Urinary bladder (tissue), 4 donors: ENCODE results near the gene RFTN1. TPM values are rescaled to one million over a fixed set of nuclear protein-coding genes. Genes with fewer than 3 reads are reported as not detected.
"Not testable (repeated sequence)": the region's sequence is repeated elsewhere in the genome, so short reads cannot be mapped to it uniquely, and the experiment has no call there.

Experiments used
- DNase-seq: peaks from one replicate; pipeline ENCODE4 v3.0.0-alpha.2; 2015; ENCODE audit errors: extremely low spot score
- H3K27ac ChIP-seq: one replicate; pipeline ENCODE4 v1.5.1; 2013; ENCODE audit warnings: low read depth, mild to moderate bottlenecking, moderate library complexity
- H3K36me3 ChIP-seq: one replicate; pipeline ENCODE4 v1.6.1; 2013; ENCODE audit warnings: mild to moderate bottlenecking, moderate library complexity; ENCODE audit not compliant: insufficient read depth
- H3K4me1 ChIP-seq: one replicate; pipeline ENCODE4 v1.6.1; 2013; ENCODE audit warnings: mild to moderate bottlenecking, moderate library complexity; ENCODE audit not compliant: insufficient read depth
- H3K4me3 ChIP-seq: one replicate; pipeline ENCODE4 v1.5.1; 2013; ENCODE audit warnings: low read depth, low read length
- WGBS: extraction: QIAGEN DNeasy Blood & Tissue Kit; methylation state at CpG from one replicate; pipeline ENCODE4 v1.1.7; 2013; 5-methylcytosine and 5-hydroxymethylcytosine counted together
- polyA plus RNA-seq: library from polyadenylated mRNA; stranded (reverse); fragments of 200-250 nt; gene quantifications from one replicate; pipeline ENCODE4 v1.2.3, GENCODE V29; 2013
- total RNA-seq: library from RNA; depleted of rRNA; stranded (reverse); fragments of >200 nt; gene quantifications from one replicate; pipeline ENCODE4 v1.2.3, GENCODE V29; 2014
- donor health status: healthy with polysubstance abuse.
- donor health status: healthy.

RFTN1 gene
- total and polyA plus RNA-seq, 2 donors: 26.3 to 26.7 TPM

GRCh38 chr3:16496008-16496407 is 17.5 kb downstream of the RFTN1 start:
- H3K4me1 ChIP-seq: peaks cover 2% of the 10 kb centered on the region
- no peak overlapping the region for H3K27ac ChIP-seq
- WGBS: 92% methylated on average over 2 of the region's 2 CpGs
- DNase-seq: no peak
- no peak overlapping the region for H3K4me3 ChIP-seq
- no peaks in the 10 kb centered on the region for H3K36me3 ChIP-seq

GRCh38 chr3:16494814-16495431 is 18.6 kb downstream of the RFTN1 start:
- H3K36me3 ChIP-seq: no peaks in the 10 kb centered on the region
- no peak overlapping the region for H3K27ac ChIP-seq
- no peak for DNase-seq
- H3K4me3 ChIP-seq: no peak overlapping the region
- H3K4me1 ChIP-seq: peaks cover 2% of the 10 kb centered on the region
- 34% methylated on average over 9 of the region's 9 CpGs for WGBS

- Histone ChIP-seq H3K4me1 (peaks cover 2% of the 10 kb centered on the region), H3K27ac (no peak overlapping the region), H3K4me3 (no peak overlapping the region), H3K36me3 (no peaks in the 10 kb centered on the region)
- WGBS: 82% methylated on average over 5 of the region's 5 CpGs
- no peak for DNase-seq
These were observed 19.4 kb downstream of the RFTN1 start for GRCh38 chr3:16494094-16494493.

- Histone ChIP-seq H3K36me3 (no peaks in the 10 kb centered on the region), H3K4me1 (peaks cover 2% of the 10 kb centered on the region), H3K4me3 (no peak overlapping the region), H3K27ac (no peak overlapping the region)
- no peak for DNase-seq
- WGBS: 76% methylated on average over 4 of the region's 4 CpGs
These were observed 23.4 kb downstream of the RFTN1 start for GRCh38 chr3:16490062-16490619.

- H3K4me1 ChIP-seq, DNase-seq, H3K4me3 ChIP-seq, H3K27ac ChIP-seq, H3K36me3 ChIP-seq: not testable (repeated sequence)
- 86% methylated on average over 8 of the region's 8 CpGs for WGBS
These were observed 24.0 kb downstream of the RFTN1 start for GRCh38 chr3:16489326-16490061.

GRCh38 chr3:16488637-16489036 is 24.9 kb downstream of the RFTN1 start:
- H3K27ac ChIP-seq: no peak overlapping the region
- H3K4me3 ChIP-seq: no peak overlapping the region
- H3K4me1 ChIP-seq: no peaks in the 10 kb centered on the region
- no peak for DNase-seq
- 91% methylated on average over 3 of the region's 3 CpGs for WGBS
- H3K36me3 ChIP-seq: no peaks in the 10 kb centered on the region

GRCh38 chr3:16487511-16488175 is 25.9 kb downstream of the RFTN1 start:
- H3K36me3 ChIP-seq: no peaks in the 10 kb centered on the region
- H3K4me3 ChIP-seq: no peak overlapping the region
- H3K27ac ChIP-seq: no peak overlapping the region
- H3K4me1 ChIP-seq: no peaks in the 10 kb centered on the region
- DNase-seq: no peak
- WGBS: 93% methylated on average over 11 of the region's 11 CpGs

- H3K4me3 ChIP-seq: no peak overlapping the region
- WGBS: 94% methylated on average over 6 of the region's 6 CpGs
- no peaks in the 10 kb centered on the region for H3K4me1 ChIP-seq
- no peak overlapping the region for H3K27ac ChIP-seq
- no peaks in the 10 kb centered on the region for H3K36me3 ChIP-seq
- no peak for DNase-seq
These were observed 26.5 kb downstream of the RFTN1 start for GRCh38 chr3:16486951-16487480.

- DNase-seq: no peak
- H3K4me3 ChIP-seq: no peak overlapping the region
- no peaks in the 10 kb centered on the region for H3K4me1 ChIP-seq
- WGBS: 88% methylated on average over 2 of the region's 2 CpGs
- no peak overlapping the region for H3K27ac ChIP-seq
- no peaks in the 10 kb centered on the region for H3K36me3 ChIP-seq
These were observed 27.3 kb downstream of the RFTN1 start for GRCh38 chr3:16486201-16486600.

- DNase-seq: no peak
- Histone ChIP-seq H3K4me3 (no peak overlapping the region), H3K27ac (no peak overlapping the region), H3K36me3 (no peaks in the 10 kb centered on the region), H3K4me1 (no peaks in the 10 kb centered on the region)
- WGBS: 92% methylated on average over 5 of the region's 5 CpGs
These were observed 28.0 kb downstream of the RFTN1 start for GRCh38 chr3:16485395-16485992.

GRCh38 chr3:16484984-16485383 is 28.5 kb downstream of the RFTN1 start:
- Histone ChIP-seq H3K36me3 (no peaks in the 10 kb centered on the region), H3K27ac (no peak overlapping the region), H3K4me1 (no peaks in the 10 kb centered on the region), H3K4me3 (no peak overlapping the region)
- DNase-seq: no peak
- WGBS: 77% methylated on average over 2 of the region's 2 CpGs

GRCh38 chr3:16484216-16484615 is 29.3 kb downstream of the RFTN1 start:
- no peak overlapping the region for H3K4me3 ChIP-seq
- DNase-seq: no peak
- H3K4me1 ChIP-seq: no peaks in the 10 kb centered on the region
- 38% methylated on average over 6 of the region's 6 CpGs for WGBS
- no peak overlapping the region for H3K27ac ChIP-seq
- H3K36me3 ChIP-seq: no peaks in the 10 kb centered on the region

GRCh38 chr3:16482770-16483531 is 30.5 kb downstream of the RFTN1 start:
- no peak for DNase-seq
- Histone ChIP-seq H3K4me1 (no peaks in the 10 kb centered on the region), H3K36me3 (no peaks in the 10 kb centered on the region), H3K27ac (no peak overlapping the region), H3K4me3 (no peak overlapping the region)
- WGBS: 73% methylated on average over 7 of the region's 7 CpGs
